ENCODE measurements around the gene NKTR. TPM values are rescaled to one million over a fixed set of nuclear protein-coding genes. Genes with fewer than 3 reads are reported as not detected.

The NKTR gene
- total and polyA plus RNA-seq, 9 of the 15 experiments (the other 6 are each of a cell fraction or from before 2014, with no cell fraction given): 19.7 to 123 (median 92.6) TPM

GRCh38 chr3:42635111-42635510 lies 34.6 kb downstream of the NKTR start (continued):
- TF ChIP-seq FOXM1 (IDR thresholded peaks at IDR 0.05; ENCODE audit: low read depth) (peak; percentile 69), FOXM1 (CRISPR knock-in tag; IDR thresholded peaks at IDR 0.05; ENCODE audit: low read depth) (no peak), NBN (IDR thresholded peaks at IDR 0.05; ENCODE audit: low read depth) (no peak), ZNF318 (IDR thresholded peaks at IDR 0.05; ENCODE audit: borderline replicate concordance in 1 of 2, low read depth in 1 of 2) (0 out of 4 replicates have a peak, but pooled peaks of 1 of the 2 experiments have one; percentile 29), REST (IDR thresholded peaks at IDR 0.05; ENCODE audit: borderline replicate concordance) (peak; percentile 59; the same call in 1 of the 2 replicates), REST (CRISPR knock-in tag; IDR thresholded peaks at IDR 0.05; ENCODE audit: low read depth) (no peak), POLR2B (IDR thresholded peaks at IDR 0.05; ENCODE audit: low read depth, partially characterized antibody) (no peak), CSDE1 (IDR thresholded peaks at IDR 0.05) (no peak), MEIS2 (IDR thresholded peaks at IDR 0.05; ENCODE audit: partially characterized antibody) (peak; percentile 66), CREM (IDR thresholded peaks at IDR 0.05; ENCODE audit: low read depth) (peak; percentile 71), SOX6 (IDR thresholded peaks at IDR 0.05) (peak; percentile 62; the same call in 1 of the 2 replicates), ZNF197 (CRISPR knock-in tag; IDR thresholded peaks at IDR 0.05; ENCODE audit: low read depth) (peak; percentile 32; the same call in 1 of the 2 replicates)

Data from K562 (cell line).